Astrocyte of the cerebellum (primary cell): Measurements from ENCODE around the gene CA10.

Experiments used
- DNase-seq: peaks from one replicate; pipeline ENCODE4 v3.0.0-alpha.2; 2011; ENCODE audit warnings: low read depth
- H3K4me3 ChIP-seq: 2 replicates; pipeline ENCODE4 v1.5.1; 2011; ENCODE audit warnings: mild to moderate bottlenecking, low read depth, low read length, moderate library complexity
- CTCF ChIP-seq: IDR thresholded peaks from 2 replicates; pipeline ENCODE4 v1.5.1; 2012; ENCODE audit warnings: low read length, low read depth, moderate library complexity, mild to moderate bottlenecking; ENCODE audit errors: missing control alignments
- in situ Hi-C: cut with HindIII; loops from 2 replicates; pipeline ENCODE4 v1.10.0; 2017; ENCODE audit warnings: low sequenced_read_pairs

Gene CA10

GRCh38 chr17:52011064-52011463, 147.4 kb downstream of the CA10 start:
- in situ Hi-C loops: no loop called here
- no peak overlapping the region for H3K4me3 ChIP-seq
- no peak for DNase-seq
- no peak for TF ChIP-seq CTCF

DNA sequence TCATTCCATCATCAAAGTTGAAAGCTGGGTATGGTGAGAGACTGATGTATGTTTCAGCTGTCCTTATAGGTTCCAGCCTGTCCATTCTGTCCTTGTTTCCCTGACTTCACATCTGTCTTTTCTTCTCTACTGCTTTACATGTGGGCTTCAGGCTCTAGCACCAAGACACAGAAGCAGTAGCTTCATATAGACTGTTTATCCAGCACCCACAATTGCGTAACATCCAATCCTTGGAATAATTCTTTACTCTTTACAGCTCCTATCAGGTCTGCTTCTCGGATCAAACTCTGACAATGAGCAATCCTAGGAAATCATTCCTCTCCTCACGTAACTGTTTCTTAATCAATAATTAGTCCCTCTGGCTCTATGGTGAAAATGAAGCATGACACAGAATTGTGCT, 158.9 kb downstream of the CA10 start:
- in situ Hi-C loops: no loop called here
- no peak for TF ChIP-seq CTCF

GRCh38 chr17:51997723-51998122, 160.8 kb downstream of the CA10 start:
- DNase-seq: no peak
- no peak overlapping the region for H3K4me3 ChIP-seq
- in situ Hi-C loops: no loop called here
- no peak for TF ChIP-seq CTCF

More for the DNA sequence above, 158.9 kb downstream of the CA10 start:
- no peak for DNase-seq
- no peak overlapping the region for H3K4me3 ChIP-seq

DNA sequence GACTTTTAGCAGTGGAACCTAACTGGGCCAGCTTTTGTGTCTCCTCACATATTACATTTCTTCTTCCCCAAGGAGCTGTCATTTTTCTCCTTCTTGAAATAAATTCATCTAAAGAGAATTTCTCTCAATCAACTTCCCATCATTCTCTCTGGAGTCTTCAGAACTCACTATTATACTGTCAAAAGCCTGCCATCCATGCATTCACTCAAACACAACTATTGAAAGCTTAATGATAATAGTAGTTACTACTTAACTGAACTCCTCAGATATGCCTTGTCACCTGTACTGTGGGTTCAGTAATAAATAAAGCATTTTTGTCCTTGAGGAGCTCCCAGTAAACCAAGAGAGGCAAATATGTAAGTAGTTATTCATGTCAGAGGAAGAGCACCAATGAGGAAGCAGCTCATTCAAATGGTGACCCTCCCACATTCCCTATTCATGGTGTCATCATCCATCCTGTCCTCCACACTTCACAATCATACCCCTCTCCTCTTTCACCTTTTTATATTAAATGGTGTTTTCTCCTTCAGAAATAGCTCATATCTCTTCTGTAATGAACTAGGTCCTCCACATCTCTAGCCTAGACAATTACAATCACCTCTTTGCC, 162.6 kb downstream of the CA10 start:
- in situ Hi-C loops: no loop called here
- DNase-seq: no peak
- no peak for TF ChIP-seq CTCF
- no peak overlapping the region for H3K4me3 ChIP-seq

GRCh38 chr17:51992864-51993416, 165.6 kb downstream of the CA10 start:
- in situ Hi-C loops: no loop called here
- no peak for DNase-seq
- TF ChIP-seq CTCF: no peak
- H3K4me3 ChIP-seq: no peak overlapping the region

DNA sequence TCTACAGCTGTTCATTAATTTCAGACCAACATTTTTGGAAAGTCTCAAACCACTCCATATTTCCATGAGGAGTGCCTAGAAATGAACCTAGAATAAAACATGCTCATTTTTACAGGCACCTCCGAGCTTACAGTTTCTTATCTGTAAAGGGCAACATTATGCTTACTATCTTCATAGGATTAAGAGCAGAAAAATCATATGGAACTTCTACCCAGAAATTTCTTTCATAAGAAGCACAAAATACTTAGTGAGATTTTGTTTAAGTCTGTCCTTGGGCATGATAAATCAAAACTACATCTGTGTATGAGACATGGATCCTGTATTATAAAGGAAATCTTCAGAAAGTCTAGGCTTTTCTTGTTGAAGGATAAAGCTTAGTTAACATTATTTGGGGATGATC, 187.4 kb downstream of the CA10 start:
- in situ Hi-C loops: no loop called here
- H3K4me3 ChIP-seq: no peak overlapping the region
- TF ChIP-seq CTCF: no peak
- DNase-seq: no peak
